GM19467 (cell line): Measurements from ENCODE around the gene XIRP1.
"Not testable (repeated sequence)": the region's sequence is repeated elsewhere in the genome, so short reads cannot be mapped to it uniquely, and the experiment has no call there.

Experiments
- ATAC-seq: cut with Tn5 transposase; IDR thresholded peaks from one replicate; pipeline ENCODE4 v1.9.1; 2021; ENCODE audit warnings: mild to moderate bottlenecking, moderate library complexity; ENCODE audit not compliant: unreplicated experiment

The XIRP1 gene, protein sequence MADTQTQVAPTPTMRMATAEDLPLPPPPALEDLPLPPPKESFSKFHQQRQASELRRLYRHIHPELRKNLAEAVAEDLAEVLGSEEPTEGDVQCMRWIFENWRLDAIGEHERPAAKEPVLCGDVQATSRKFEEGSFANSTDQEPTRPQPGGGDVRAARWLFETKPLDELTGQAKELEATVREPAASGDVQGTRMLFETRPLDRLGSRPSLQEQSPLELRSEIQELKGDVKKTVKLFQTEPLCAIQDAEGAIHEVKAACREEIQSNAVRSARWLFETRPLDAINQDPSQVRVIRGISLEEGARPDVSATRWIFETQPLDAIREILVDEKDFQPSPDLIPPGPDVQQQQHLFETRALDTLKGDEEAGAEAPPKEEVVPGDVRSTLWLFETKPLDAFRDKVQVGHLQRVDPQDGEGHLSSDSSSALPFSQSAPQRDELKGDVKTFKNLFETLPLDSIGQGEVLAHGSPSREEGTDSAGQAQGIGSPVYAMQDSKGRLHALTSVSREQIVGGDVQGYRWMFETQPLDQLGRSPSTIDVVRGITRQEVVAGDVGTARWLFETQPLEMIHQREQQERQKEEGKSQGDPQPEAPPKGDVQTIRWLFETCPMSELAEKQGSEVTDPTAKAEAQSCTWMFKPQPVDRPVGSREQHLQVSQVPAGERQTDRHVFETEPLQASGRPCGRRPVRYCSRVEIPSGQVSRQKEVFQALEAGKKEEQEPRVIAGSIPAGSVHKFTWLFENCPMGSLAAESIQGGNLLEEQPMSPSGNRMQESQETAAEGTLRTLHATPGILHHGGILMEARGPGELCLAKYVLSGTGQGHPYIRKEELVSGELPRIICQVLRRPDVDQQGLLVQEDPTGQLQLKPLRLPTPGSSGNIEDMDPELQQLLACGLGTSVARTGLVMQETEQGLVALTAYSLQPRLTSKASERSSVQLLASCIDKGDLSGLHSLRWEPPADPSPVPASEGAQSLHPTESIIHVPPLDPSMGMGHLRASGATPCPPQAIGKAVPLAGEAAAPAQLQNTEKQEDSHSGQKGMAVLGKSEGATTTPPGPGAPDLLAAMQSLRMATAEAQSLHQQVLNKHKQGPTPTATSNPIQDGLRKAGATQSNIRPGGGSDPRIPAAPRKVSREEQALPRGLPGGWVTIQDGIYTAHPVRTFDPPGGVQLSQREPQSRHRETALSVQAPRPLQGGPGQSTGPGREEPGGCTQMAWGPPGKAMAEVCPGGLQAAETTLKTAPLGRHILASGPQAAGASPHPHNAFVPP (N-terminal part only)

GRCh38 chr3:39192490-39193092 is at the start of gene XIRP1:
TSS of gene XIRP1 (minus strand) at chr3:39192595. CDS start at chr3:39189445, 3,150 bp downstream.
- no peak for ATAC-seq

DNA sequence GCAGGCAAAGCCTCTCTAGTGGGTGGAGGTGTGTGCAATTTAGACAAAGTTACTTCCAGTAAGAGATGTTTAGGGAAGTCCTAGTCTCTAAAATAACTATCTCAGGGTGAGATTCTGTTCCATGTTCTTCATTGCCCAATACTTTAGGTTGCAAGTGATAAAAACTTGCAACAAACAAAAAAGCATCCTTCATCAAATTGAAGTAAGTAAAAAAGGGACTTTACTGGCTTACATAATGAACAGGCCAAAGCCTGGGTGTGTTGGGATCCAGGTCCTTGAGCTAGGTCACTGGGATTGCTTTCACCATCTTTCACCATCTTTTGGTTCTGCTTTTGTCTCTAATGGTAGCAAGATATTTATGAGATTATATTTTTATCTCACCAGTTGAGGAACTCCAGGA is 49.2 kb upstream of the XIRP1 start:
- no peak for ATAC-seq

GRCh38 chr3:39237027-39237426 is 44.6 kb upstream of the XIRP1 start:
- ATAC-seq = no peak

- no peak for ATAC-seq
Observed at GRCh38 chr3:39234651-39235050, 42.3 kb upstream of the XIRP1 start.

- ATAC-seq = no peak
Observed at GRCh38 chr3:39232859-39233258, 40.5 kb upstream of the XIRP1 start.

DNA sequence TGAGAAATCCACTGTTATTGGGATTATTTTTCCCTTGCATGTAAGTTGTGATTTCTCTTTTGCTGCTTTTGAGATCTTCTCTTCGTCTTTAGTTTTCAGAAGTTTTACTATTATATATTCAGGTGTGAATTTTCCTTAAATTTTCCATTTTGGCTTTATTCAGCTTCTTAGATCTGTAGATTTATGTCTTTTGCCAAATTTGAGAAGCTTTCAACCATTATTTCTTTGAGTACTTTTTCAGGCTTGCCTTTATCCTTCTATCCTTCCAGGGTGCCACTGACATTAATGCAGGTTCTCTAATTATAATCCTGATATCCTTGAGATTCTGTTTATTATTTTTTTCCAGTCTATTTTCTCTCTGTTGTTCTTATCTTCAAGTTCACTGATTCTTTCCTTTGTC is 38.1 kb upstream of the XIRP1 start:
- no peak for ATAC-seq

- no peak for ATAC-seq
Observed at GRCh38 chr3:39228496-39228895, 36.1 kb upstream of the XIRP1 start.

GRCh38 chr3:39227596-39227995 is 35.2 kb upstream of the XIRP1 start:
- ATAC-seq = not testable (repeated sequence)

GRCh38 chr3:39226106-39226741 is 33.8 kb upstream of the XIRP1 start:
- ATAC-seq = no peak

DNA sequence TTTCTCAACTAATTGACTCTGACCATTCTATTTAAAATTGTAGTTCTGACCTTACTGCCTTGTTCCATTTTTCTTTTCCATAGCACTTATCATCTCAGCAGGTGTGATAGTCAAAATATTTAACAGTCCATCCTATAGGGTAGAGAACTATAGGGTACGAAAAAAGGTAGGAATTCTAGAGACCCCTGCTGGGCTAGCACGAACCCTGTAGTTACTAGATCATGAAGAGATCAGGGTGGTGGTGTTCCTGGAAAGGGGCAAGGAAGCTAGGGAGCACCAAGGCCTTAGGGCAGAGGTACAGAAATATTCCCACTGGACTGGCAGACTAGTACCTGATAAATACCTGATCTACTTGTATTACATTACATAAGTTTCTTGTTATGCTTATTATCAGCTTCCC is 31.9 kb upstream of the XIRP1 start:
- ATAC-seq = no peak

GRCh38 chr3:39222939-39223338 is 30.5 kb upstream of the XIRP1 start:
- no peak for ATAC-seq

DNA sequence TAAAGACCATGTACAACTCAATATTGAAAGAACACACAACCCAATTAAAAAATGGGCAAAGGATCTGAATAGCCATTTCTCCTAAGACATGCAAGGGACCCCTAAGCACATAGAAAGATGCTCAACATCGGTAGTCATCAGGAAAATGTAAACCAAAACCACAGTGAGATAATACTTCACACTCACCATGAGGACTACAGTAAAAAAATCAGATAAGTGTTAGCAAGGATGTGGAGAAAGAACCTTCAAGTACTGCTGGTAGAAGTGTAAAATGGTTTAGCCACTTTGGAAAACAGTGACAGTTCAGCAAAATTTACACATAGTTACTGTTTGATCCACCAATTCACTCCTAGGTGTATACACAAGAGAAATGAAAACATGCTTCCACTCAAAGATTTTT is 30.1 kb upstream of the XIRP1 start:
- ATAC-seq = no peak

- ATAC-seq = no peak
Observed at GRCh38 chr3:39221141-39221530, 28.7 kb upstream of the XIRP1 start.

DNA sequence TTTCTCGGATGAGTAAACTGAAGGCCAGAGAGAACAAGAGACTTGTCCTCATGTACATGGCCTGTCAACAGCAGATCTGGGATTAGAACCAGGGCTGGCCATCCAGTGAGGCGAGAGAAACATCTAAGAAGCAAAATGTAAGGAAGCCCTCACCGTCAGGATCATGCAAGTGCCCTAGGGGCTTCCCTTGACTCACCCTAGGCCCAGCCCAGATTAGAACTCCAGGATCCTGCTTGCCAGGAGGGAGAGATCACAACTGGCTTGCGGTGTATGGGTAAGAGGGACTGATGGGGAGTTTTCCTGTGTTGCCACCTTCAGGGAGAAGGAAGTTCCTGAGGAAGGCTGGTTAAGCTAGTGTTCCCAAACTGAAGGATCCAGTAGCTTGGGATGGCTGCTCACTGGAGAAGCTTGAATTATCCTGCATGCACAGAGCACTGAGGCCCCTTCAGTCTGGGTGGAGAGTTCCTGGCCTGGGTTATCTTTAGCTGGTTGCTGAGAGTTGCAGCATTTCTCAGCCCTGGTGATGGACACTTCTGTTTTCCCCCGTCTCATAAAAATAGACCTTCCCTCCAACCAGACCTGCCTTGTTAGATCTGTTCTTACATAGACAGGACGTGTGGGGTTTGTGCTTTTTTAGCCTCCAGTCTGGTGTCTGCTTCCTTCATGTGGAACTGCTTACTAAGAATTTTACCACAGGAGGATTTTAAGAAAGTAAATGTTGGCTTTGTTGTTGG is 28.2 kb upstream of the XIRP1 start:
- no peak for ATAC-seq

DNA sequence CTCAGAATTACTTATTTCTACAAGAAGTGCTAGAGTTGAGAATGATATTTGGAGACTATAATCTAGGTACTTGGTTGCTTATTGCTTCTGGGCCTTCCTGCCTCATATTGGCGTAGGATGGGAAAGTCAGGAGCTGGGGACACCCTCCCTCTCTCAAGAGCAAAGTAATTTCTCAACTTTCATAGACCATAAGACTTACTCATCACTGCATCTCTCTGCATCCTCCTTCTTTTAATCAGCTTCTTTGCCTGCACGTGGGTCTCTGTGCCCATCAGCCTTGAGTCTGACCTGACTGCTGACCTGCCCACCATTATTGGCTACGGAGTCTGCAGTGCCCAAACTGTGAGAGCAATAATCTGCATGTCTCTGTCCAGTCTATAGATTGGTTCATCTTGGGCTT is 27.3 kb upstream of the XIRP1 start:
- no peak for ATAC-seq

- ATAC-seq = peak; percentile 91
Observed at GRCh38 chr3:39216176-39216790, 23.9 kb upstream of the XIRP1 start.

DNA sequence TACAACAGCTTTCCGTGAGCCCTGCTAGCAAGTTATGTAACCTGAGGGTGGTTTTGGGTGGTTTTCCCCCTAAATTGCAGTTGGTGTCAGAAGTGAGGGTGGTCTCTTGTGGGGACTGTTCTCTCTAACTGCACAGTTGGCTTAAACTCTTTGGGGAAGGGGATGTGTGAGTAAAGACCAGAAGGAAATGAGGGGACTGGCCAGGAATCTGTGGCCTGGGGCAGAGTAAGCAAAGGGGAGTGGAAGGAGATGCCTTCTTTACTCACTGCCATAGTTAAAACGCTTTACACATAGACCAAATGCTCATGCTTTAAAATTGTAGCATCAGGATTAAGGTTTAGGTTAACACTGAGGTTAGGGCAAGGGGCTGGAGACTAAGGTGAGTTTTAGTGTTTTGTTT is 21.2 kb upstream of the XIRP1 start:
- ATAC-seq = no peak

DNA sequence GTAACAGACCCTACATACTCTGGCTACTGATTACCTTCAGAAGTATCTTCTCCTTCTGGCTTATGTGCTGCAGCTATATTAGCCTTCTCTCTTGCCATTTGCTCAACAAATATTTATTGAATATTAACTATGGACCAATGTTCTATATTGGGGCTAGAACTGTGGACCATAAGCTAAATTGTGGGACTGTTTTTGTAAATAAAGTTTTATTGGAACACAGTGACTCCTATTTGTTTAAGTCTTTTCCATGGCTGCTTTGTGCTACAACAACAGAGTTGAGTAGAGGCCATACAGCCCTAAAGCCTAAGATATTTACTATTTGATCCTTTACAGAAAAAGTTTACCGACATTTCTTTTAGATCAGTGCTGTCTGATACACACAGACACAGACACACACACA is 20.3 kb upstream of the XIRP1 start:
- no peak for ATAC-seq
